Glutamatergic neuron (in vitro differentiated cells): ENCODE measurements around the gene SLC25A19. TPM values are rescaled to one million over a fixed set of nuclear protein-coding genes. Genes with fewer than 3 reads are reported as not detected.

ENCODE experiments used
- DNase-seq: peaks from one replicate; pipeline ENCODE4 v3.0.0; 2022
- H3K27ac Mint-ChIP-seq: one replicate; pipeline ENCODE4 v1.8.0; 2020; ENCODE audit warnings: mild to moderate bottlenecking, mixed read lengths, inconsistent platforms; ENCODE audit not compliant: unreplicated experiment
- H3K27me3 Mint-ChIP-seq: one replicate; pipeline ENCODE4 v1.8.0; 2020; ENCODE audit warnings: mild to moderate bottlenecking, moderate library complexity, mixed read lengths, inconsistent platforms; ENCODE audit not compliant: unreplicated experiment
- H3K36me3 Mint-ChIP-seq: one replicate; pipeline ENCODE4 v1.8.0; 2020; ENCODE audit warnings: mild to moderate bottlenecking, mixed read lengths, inconsistent platforms; ENCODE audit not compliant: unreplicated experiment
- H3K4me1 Mint-ChIP-seq: one replicate; pipeline ENCODE4 v1.8.0; 2020; ENCODE audit warnings: mild to moderate bottlenecking, low read depth, mixed read lengths, inconsistent platforms; ENCODE audit not compliant: unreplicated experiment
- H3K4me3 Mint-ChIP-seq: one replicate; pipeline ENCODE4 v1.8.0; 2020; ENCODE audit warnings: mild to moderate bottlenecking, mixed read lengths, inconsistent platforms; ENCODE audit not compliant: unreplicated experiment
- H3K9me3 Mint-ChIP-seq: one replicate; pipeline ENCODE4 v1.8.0; 2020; ENCODE audit warnings: mild to moderate bottlenecking, moderate library complexity, mixed read lengths, inconsistent platforms; ENCODE audit not compliant: unreplicated experiment
- CTCF ChIP-seq: fragments of 200-600 bp; sonication (generic); IDR thresholded peaks from one replicate; pipeline ENCODE4 v1.5.0; 2021; ENCODE audit not compliant: partially characterized antibody, unreplicated experiment
- total RNA-seq: library from RNA; stranded (reverse); fragmentation: NEBNext Ultra II Directional; extraction: Animal tissue kit (Norgen Biotek cat#: 25700); gene quantifications from one replicate; pipeline ENCODE4 v1.2.1, GENCODE V29; 2021; ENCODE audit not compliant: unreplicated experiment

SLC25A19 gene
- total RNA-seq, 1 donor from 2014 or later, result 9.3 TPM

GRCh38 chr17:75327757-75328156 lies 38.5 kb upstream of the SLC25A19 start:
- Mint-ChIP-seq H3K27me3 (peaks cover 3% of the 10 kb centered on the region), H3K36me3 (no peaks in the 10 kb centered on the region), H3K27ac (no peak overlapping the region), H3K9me3 (no peaks in the 10 kb centered on the region), H3K4me3 (no peak overlapping the region), H3K4me1 (peaks cover 4% of the 10 kb centered on the region)
- TF ChIP-seq CTCF, result no peak
- no peak for DNase-seq

GRCh38 chr17:75326226-75326848 lies 37.1 kb upstream of the SLC25A19 start:
- H3K9me3 Mint-ChIP-seq, result no peaks in the 10 kb centered on the region
- no peak for TF ChIP-seq CTCF
- H3K27me3 Mint-ChIP-seq, result peaks cover 3% of the 10 kb centered on the region
- H3K36me3 Mint-ChIP-seq, result no peaks in the 10 kb centered on the region
- H3K4me1 Mint-ChIP-seq, result peaks cover 4% of the 10 kb centered on the region
- H3K27ac Mint-ChIP-seq, result peak overlapping the region; percentile 55
- H3K4me3 Mint-ChIP-seq, result no peak overlapping the region
- no peak for DNase-seq

- DNase-seq, result no peak
- TF ChIP-seq CTCF, result no peak
- Mint-ChIP-seq H3K4me1 (peaks cover 4% of the 10 kb centered on the region), H3K27me3 (peaks cover 3% of the 10 kb centered on the region), H3K4me3 (no peak overlapping the region), H3K36me3 (no peaks in the 10 kb centered on the region), H3K27ac (peak overlapping the region; percentile 55), H3K9me3 (no peaks in the 10 kb centered on the region)
Observed at GRCh38 chr17:75325827-75326225, 36.6 kb upstream of the SLC25A19 start.

- DNase-seq, result no peak
- peaks cover 7% of the 10 kb centered on the region for H3K4me1 Mint-ChIP-seq
- H3K27me3 Mint-ChIP-seq, result peaks cover 3% of the 10 kb centered on the region
- H3K4me3 Mint-ChIP-seq, result no peak overlapping the region
- TF ChIP-seq CTCF, result no peak
- no peaks in the 10 kb centered on the region for H3K36me3 Mint-ChIP-seq
- peak overlapping the region; percentile 55 for H3K27ac Mint-ChIP-seq
- no peaks in the 10 kb centered on the region for H3K9me3 Mint-ChIP-seq
Observed at GRCh38 chr17:75325348-75325747, 36.1 kb upstream of the SLC25A19 start.

GRCh38 chr17:75321506-75321905 lies 32.3 kb upstream of the SLC25A19 start:
- H3K4me3 Mint-ChIP-seq, result no peak overlapping the region
- H3K9me3 Mint-ChIP-seq, result peaks cover 6% of the 10 kb centered on the region
- H3K36me3 Mint-ChIP-seq, result no peaks in the 10 kb centered on the region
- peaks cover 10% of the 10 kb centered on the region for H3K4me1 Mint-ChIP-seq
- TF ChIP-seq CTCF, result no peak
- no peaks in the 10 kb centered on the region for H3K27me3 Mint-ChIP-seq
- DNase-seq, result no peak
- H3K27ac Mint-ChIP-seq, result no peak overlapping the region
